ENCODE data around the gene SMG6.

- TF ChIP-seq CTCF (IDR thresholded peaks at IDR 0.05) (no peak), ZFX (IDR thresholded peaks at IDR 0.05; ENCODE audit: borderline replicate concordance) (no peak)
These were observed 165.3 kb downstream of the SMG6 start for GRCh38 chr17:2138318-2138717.

All from 22Rv1 (cell line).